T-helper 22 cell (primary cell): ENCODE data around the gene RTN4R.

Experiments
- DNase-seq: peaks from one replicate; pipeline ENCODE4 v3.0.0-alpha.2; 2020; ENCODE audit warnings: low read depth

RTN4R gene

DNA sequence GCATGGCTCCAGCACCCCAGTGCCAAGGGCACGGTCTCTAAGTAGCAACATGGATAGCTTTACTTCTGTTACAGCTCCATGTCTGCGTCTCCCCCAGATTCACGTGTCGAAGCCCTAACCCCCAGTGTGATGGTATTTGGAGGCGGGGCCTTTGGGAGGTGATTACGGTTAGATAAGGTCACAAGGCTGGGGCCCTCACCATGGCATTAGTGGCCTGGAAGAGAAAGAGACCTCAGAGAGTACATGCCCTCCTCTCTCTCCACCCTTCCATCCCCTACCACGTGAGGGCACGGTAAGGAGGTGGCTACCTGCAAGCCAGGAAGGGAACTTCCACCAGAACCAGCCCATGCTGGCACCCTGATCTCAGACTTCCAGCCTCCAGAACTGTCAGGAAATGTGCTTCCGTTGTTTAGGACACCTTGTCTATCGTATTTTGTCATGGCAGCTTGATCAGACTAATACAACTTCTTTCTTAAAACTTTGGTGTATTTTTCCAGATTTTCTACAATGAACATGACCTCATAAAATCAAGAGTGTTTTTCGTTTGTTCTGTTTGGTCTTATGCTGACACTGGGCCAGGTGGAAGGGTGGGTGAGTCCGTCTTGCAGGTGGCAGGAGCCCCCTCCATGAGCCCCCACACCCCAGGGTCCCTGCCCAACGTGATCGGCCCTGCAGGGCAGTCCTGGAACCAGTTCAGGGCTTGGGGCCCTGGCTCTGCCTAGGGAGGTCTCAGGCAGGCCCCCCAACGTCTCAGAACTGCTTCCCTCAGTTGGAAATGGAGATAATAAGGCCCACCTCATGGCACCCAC lies 10.7 kb downstream of the RTN4R start:
- DNase-seq, result no peak

DNA sequence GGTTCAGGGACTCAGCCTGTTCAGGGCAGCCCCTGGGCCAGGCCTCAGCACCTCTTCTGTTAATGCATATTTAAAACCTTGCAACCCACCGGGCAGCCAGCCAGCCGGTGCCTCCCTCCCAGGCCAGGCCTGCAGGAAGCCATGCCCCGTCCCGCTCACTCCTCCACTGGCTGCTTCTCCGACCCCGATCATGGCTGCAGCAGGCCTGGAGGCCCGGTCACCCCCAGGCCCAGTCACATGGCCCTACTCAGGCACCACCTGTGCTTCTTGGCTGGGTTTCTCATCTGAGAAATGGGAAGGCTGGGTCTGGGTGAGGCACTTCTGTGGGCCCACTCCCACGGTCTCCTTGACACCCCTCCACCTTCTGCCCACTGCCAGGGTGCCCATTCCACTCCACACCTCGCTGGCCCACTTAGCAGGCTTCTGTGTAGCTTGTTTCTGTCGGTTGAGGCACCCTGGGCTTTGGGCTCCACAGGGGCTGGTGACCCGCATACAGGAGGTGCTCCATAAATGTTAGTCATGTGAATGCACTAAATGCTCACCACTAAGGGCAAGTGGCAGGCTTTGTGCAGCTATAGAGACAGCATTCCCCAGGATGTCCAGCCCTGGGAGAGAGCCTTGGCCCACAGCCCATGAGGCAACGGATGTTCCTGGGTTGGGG lies 11.4 kb downstream of the RTN4R start:
- DNase-seq, result no peak

DNA sequence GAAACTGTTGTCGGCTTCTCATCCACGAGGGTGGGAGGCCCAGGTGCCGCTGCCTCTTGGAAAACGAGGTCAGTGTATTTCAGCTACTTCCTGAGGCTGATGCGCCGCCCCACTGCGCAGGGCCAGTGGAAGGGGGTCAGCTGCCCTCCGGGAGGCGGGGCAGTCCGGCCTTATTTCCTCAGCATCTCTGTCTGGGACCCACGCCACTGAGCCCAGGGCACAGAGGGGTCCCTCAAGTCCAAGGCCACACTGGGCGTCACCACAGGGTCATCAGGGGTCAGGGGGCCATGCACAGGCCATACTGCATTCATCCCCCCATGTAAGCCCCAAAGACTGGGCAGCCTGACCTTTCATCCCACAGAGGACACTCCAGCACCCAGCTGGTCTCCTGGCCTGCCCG lies 12.1 kb downstream of the RTN4R start:
- no peak for DNase-seq

DNA sequence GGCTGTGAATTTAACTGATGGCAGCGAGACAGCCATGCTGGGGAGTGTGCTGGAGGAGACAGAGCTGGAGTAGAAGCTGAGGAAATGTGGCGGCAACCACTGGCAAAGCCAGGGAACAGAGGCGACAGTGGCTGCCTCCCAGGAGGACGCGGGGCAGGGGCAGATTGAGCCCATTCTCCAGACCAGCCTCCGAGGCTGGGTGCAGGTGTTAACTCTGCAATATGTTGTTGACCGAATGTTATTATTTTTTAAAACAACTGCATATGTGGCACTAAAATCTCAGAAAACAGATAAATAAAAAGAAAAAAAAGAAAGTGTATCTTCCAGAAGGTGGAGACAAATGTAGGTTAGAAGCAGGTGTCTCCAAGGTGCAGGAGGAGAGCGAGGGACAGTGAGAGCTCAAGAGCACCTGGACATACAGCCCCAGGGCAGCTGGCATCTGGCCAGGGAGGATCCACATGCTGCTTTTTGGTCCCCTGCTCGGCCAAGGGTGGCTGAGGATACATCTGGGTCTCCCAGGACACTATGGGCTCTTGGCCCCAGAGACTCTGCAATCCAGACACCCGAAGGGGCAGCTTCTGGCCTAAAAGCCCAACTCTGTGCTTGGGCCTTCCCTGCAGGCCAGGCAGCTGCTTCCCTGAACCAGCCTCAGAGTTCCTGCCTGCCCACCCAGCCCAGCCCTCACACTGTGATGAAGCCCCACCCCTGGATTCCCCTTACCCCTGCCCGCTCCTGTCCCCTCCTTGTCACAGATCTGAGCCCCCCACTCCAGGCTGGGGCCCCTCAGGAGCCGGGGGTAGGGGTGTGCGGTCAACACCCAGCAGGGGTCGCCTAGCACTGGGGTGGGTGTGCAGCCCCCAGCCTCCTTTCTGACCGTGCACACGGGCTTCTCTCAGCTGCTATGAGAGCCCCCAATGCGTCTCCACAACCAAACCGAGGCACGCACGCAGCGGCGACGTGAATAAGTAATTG lies 12.9 kb downstream of the RTN4R start:
- no peak for DNase-seq

DNA sequence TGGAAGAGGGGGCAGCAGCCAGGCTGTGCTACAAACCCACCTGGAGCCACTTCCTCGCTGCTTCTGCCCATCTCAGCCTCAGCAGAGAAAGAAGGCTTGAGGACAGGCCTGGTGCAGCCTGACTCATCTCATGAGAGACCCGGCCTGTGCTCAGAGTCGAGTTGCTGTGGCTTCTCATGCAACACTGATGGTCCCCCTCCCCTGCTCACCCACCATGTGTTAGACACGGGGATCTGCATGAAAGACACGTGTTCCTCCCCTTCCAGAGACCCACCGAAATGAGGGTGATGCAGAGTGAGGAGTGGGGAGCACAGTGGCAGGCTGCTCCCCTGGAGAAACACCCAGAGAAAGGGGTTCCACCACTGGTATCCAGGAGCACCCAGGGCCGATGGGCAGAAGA lies 15.0 kb downstream of the RTN4R start:
- DNase-seq, result no peak

DNA sequence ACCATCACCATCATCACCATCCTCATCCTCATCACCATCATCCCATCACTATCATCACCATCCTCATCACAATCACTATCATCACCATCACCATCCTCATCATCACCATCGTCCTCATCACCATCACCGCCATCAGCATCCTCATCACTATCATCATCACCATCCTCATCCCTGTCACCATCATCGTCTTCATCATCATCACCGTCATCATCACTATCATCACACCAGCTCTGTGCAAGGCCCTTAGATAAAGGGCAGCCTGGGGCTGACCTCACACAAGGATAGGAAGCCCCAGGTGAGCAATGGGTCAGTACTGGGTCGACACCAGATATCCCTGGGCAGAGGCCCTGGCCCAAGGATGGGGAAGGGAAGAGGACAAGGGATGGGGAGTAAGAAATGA lies 16.1 kb downstream of the RTN4R start:
- DNase-seq, result no peak

DNA sequence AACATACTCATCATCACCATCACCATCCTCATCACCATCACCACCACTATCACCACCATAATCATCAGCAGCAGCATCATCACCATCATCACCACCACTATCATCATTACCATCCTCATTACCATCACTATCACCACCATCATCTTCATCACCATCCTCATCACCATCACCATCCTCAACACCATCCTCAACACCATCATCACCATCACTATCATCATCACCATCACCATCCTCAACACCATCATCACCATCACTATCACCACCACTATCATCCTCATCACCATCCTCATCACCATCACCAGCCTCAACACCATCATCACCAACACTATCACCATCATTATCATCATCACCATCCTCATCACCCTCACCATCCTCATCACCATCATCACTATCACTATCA lies 16.6 kb downstream of the RTN4R start:
- DNase-seq, result no peak

DNA sequence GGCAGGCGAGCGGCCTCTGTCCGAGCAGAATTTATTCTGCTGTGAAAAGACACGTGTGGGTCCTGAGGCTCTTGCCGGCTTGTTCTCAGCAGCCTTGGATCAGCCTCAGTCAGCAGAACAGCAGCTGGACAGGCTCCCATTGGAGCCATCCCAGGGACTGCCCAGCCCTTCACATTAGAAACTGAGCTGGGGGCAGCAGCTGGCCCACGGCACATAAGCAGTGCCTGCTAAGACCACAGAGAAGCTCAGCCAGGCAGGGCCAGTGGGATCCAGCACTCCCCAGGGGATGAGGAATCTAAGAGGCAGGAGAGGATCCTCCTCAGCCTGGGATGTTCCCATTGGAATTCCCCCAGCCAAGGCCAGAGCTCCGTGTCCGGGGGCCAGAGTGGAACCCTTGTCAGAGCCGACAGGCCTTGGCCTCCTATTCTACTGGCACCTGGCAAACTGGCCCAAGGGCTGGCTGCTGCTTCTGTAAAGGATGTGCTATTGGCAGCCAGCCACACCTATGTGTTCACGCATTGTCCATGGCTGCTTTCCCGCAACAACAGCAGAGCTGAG lies 18.2 kb downstream of the RTN4R start:
- no peak for DNase-seq

DNA sequence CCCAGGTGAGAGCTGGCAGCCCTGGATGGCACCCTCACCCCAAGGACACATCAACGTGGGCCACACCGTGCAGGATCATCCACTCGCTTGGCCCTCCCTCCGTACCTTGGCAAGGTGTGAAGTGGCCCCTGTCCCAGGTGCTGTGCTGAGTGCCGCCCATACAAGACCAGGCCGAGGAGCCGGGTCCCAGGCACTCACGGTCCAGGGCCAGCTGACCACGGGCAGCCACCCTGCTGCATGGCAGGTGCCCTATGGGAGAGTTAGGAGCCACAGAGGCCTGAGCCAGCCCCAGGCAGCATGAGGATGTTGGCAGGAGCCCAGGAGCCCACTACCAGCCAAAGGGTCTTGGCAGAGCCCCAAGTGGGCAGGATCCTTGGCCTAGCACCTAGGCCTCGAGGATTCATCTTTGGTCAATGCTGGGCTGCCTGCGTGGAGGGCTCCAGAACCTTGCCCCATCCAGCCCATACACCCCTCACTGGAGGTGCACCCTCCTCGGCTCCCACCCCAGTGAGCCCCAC lies 19.6 kb downstream of the RTN4R start:
- no peak for DNase-seq

DNA sequence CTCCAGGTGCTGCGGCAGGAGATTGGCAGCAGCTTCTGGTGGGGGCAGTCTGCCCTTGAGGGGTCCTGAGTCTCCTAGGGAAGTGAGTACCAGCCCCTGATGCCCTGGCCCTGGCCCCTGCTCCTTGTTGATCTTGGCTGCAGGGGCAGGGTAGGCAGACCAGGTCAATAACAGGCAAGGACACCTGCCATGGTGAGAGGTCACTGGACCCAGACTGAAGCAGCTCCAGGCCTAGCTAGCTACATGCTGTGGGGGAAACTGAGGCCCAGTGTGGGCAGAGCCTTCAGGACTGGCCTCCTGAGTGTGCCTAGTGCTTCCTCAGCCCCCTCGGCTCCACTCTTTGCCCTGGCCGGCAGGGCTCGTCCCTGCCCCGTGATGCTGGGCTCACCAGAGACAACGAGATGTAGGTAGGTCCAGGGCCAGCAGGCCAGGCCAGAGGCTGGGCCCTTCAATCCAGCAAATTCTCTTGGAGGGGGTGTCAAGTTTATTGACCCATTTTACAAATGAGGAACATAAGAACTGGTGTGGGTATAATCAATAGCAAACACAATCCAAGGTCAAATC lies 20.4 kb downstream of the RTN4R start:
- DNase-seq, result no peak

DNA sequence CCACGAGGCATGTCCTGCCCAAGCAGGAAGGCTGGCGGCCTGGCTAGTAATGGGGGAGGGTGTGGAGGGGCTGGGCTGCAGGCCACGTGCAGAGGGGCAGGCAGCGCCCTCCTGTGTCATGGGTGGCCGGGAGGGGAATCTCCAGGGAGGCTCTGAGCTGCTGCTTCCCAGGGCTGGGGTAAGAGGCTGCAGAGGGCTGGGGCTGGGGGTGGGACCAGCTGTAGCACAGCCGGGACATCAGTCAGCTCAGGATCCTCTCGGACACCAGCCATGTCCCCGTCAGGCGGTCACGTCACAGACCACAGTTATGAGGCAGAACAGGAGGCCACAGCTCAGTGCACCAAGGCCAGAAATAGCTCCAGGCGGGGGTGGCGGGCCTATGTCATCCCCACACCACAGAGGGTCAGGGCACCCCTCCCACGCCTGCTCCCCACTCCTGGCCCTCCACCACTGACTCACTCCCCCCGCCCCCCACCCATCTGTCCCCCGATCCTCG lies 21.1 kb downstream of the RTN4R start:
- DNase-seq, result no peak

DNA sequence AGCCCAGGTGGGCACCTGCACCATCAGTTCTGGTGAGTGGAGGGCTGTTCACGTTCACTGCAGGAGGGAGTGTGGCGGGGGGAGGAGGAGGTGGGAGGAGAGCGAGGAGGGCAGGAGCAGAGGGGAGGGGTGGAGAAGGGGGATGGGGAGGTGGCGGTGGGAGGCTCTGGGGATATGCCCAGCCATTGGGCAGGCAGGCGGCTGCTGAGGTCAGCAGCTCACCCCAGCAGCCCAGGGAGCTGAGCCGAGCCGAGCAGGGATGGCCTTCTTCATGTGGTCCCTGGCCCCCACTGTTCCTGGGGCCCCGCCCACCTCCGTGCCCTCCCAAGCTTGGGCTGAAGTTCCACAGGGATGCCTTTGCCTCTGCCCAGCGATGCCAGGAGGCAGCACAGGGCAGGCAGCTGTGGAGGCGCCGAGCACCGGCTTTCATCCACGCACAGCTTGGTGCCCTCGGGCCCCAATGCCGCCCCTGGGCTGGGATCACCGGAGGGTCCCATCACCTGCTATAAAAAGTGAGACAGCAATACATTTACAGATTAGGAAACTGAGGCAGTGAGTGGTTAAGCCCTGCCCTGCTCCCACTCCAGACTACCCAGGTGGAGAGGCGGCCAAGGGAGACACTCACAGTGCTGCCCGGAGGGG lies 21.6 kb downstream of the RTN4R start:
- DNase-seq, result no peak

DNA sequence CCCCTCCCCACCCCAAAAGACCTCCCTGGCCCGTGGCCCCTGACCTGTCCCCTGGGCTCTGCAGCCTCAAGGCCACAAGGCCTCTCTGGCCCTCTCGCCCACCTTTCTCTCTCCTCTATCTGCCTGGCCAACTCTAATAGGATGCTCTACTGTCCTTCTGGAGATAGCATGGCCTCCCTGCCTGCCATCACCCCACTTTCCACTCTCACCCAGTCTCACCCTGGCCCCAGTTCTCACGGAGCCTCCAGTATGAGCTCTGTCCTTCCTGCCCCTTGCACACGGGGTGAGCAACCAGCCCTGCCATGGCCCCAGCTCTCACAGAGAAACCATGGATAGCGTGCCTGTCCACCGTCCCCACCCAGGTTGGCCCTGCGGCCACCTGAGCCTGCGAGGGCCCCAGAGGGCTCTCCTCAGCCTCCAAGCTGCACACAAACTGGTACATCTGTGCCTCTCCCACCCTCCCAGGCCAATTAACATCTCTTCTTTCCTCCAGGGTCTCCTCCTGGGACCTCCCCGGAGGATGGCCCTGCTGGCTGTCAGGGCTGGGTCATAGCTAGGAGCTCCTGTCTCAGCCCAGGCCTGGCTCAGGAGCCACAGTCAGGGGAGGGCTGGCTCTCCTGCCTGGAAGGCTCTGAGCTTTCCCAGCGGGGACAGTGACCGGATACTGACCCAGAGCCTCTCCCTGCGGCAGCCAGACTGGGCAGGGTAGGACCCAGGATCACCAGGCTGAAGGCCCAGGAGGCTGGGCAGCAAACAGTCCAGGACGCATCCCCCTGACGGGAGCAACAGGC lies 22.3 kb downstream of the RTN4R start:
- no peak for DNase-seq

DNA sequence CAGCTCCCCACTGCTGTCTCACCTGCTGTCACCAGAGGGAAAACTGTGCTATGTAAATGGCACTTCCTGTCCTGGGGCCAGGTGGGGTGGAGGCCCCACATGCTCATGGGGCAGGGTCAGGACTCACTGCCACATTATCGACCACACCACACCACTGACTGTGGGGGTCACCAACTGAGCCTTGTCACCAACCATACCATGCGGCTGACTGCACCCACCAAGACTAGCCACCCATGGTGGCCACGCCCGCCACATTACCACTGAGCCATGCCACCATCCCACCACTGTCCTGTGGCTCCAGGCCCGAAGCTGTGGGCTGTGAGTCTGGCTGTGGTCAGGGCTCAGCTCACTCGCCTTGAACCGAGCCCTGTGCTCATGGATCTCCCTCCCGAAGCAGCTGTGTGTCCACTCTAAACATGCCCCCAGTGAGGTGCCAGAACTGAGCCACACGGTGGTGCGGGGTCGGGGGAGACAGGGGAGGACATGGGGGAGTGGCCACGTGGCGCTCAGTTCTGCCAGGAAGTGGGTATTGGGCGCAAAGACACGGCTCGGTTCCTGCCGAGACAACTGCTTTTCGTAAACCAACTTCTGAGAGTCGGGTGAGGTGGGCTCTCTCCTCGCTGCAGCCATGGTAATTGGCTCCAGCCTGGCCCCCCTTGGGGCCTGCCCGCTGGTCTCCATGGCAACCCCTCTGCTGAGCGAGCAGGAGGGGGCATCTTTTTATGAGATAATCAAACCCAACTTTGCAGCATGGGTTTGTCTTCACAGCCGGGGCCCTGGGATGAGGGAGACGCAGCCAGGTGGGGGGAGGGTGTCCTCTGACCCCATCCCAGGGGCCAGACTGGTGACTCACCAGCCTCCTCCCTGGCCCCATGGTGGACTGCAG lies 23.2 kb downstream of the RTN4R start:
- DNase-seq, result peak; percentile 19

DNA sequence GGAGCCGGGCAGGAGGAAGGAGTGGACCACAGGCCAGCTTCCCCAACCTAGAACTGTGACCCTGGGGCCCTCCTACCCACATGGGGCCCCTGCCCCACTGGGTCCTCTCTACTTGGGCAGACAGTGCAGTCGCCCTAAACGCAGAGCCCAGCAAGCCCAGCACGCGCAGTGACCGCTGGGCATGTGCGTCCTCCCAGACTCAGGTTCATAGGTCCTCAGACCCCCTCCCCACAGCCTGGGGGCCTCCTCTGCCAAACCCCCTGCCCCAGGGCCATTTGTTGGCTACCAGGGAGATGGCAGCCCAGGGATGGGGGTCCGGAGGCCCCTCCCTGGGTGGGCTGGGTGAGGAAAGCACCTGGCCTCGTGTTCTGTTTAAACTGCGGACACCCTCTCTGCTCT lies 23.9 kb downstream of the RTN4R start:
- DNase-seq, result no peak

DNA sequence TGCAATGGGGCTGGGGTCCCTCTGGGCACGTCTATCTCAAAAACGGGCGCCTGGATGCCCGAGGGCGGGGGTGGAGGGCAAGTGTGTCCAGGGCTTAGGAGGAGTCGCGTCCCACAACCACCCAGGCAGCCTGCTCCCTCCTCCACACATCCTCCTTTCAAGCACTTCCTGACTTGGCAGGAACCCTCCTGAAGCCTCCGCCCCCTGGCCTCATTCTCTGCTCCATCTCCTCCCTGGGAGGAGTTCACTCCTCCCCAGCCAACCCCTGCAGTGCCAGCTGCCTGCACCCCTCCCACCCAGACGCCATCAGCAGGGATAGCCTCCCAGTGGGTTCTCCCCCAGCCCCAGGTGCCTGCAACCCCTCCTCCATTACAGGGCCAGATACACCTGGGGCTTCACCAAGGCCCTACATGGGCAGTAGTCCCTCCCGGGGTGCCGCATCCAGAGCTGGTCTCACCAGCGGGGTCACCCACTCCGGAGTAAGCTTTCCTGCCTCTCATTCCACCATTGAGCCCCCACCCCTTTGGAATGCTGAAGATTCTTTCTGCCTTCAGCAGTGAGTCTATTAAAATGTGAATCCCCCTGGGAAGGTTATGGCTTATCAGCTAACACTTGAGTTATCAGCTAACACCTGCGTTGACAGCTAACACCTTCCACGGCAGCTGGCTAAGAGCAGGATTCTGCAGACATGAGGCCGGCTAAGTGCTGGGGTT lies 24.4 kb downstream of the RTN4R start:
- peak; percentile 48 for DNase-seq

DNA sequence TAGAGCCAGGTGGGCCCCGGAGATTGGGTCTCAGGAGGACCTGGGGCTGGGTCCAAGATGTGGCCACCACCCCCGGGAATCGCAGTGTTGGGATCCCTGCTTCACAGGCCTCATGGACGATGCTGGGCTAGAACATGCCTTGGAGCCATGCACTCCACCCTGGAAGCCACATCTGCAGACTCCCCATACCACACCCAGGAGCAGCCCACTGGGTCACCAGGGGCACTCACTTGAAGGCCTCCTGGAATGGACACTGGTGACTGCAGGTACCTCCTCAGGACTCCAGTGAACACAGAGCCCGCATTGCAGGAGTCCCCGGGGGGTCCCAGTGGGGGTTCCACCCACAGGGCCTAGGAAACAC lies 25.0 kb downstream of the RTN4R start:
- DNase-seq, result no peak

DNA sequence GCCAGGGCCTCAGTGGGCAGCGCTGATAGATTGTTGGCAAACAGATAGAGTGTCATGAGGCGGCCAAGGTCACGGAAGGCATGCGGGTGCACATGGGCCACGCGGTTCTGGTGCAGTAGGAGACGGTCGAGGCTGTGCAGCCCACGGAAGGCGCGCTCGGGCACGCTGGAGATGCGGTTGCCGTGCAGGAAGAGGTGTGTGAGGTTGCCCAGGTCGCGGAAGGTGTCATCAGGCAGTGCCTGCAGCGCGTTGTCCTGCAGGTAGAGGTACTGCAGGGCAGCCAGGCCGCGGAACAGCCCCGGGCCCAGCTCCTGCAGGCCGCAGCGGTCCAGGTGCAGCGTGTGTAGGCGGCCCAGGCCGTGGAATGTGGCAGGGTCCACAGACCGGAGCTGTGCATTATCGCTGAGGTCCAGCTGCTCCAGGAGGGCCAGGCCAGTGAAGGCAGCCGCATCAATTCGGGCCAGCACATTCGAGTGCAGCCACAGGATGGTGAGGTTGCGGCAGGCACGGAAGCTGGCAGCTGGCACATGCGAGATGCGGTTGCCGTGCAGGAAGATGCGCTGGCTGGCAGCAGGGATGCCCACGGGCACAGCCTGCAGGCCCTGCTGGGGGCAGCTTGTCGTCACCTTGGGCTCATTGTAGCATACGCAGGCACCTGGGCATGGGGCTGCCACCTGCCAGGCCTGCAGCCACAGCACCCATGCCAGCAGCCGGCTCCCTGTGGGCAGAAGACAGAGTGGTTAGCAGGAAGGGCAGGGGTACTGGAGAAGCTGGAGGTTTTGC lies 25.5 kb downstream of the RTN4R start:
- DNase-seq, result peak; percentile 16
